ENCODE measurements around the gene CLEC2D. TPM values are rescaled to one million over a fixed set of nuclear protein-coding genes. Genes with fewer than 3 reads are reported as not detected.

Gene CLEC2D
- total RNA-seq, 1 experiment from 2014 or later: 2.9 TPM

DNA sequence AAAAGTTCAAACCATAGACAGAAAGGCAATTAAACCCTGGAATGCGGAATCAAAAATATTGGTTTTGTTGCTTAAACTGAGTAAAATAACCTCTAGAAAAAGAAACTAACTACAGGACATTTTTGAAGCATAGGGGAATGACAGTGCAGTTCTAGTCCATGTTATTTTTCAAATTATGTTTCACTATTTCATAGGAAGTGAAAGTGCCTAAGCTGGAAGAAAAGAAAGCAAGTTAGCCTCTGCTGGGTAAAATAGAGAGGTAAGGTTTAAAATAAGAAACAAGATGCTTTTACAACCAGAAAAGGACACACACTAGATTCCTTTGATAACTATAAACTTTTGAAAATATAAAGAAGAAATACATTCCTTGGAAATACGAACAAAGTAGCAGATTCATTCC, 62.3 kb downstream of the CLEC2D start:
- ATAC-seq: no peak
- ChIA-PET POLR2A (ENCODE audit: unreplicated experiment) (no interaction called here), CTCF (no interaction called here)
- H3K79me2 ChIP-seq (ENCODE audit: low read length): no peaks in the 10 kb centered on the region
- no peaks in the 10 kb centered on the region for H3K27me3 ChIP-seq (ENCODE audit: low read length)
- H3F3A ChIP-seq (ENCODE audit: low read length, unreplicated experiment): no peaks in the 10 kb centered on the region
- H3K27ac ChIP-seq (ENCODE audit: low read length): no peak overlapping the region
- no peaks in the 10 kb centered on the region for H3K9me3 ChIP-seq (ENCODE audit: low read length)
- peak overlapping the region; percentile 38; the same call in 1 of the 2 replicates for H2AFZ ChIP-seq (ENCODE audit: low read length)
- H4K20me1 ChIP-seq (ENCODE audit: low read length): no peaks in the 10 kb centered on the region
- TF ChIP-seq EZH2phosphoT487 (IDR thresholded peaks at IDR 0.05; ENCODE audit: borderline replicate concordance, low read length) (no peak), EZH2 (IDR thresholded peaks at IDR 0.05; ENCODE audit: low read length, unreplicated experiment) (no peak)
- TF ChIP-seq, protein P1, sequence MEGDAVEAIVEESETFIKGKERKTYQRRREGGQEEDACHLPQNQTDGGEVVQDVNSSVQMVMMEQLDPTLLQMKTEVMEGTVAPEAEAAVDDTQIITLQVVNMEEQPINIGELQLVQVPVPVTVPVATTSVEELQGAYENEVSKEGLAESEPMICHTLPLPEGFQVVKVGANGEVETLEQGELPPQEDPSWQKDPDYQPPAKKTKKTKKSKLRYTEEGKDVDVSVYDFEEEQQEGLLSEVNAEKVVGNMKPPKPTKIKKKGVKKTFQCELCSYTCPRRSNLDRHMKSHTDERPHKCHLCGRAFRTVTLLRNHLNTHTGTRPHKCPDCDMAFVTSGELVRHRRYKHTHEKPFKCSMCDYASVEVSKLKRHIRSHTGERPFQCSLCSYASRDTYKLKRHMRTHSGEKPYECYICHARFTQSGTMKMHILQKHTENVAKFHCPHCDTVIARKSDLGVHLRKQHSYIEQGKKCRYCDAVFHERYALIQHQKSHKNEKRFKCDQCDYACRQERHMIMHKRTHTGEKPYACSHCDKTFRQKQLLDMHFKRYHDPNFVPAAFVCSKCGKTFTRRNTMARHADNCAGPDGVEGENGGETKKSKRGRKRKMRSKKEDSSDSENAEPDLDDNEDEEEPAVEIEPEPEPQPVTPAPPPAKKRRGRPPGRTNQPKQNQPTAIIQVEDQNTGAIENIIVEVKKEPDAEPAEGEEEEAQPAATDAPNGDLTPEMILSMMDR (conservative IDR thresholded peaks at IDR 0.05; ENCODE audit: low read depth, low read length): no peak
- no peak overlapping the region for H3K9ac ChIP-seq (ENCODE audit: low read length)
- BruUV-seq (replicated peaks): no TSS peak
- H3K4me3 ChIP-seq (ENCODE audit: low read length): no peak overlapping the region
- H3K4me2 ChIP-seq (ENCODE audit: low read length): no peak overlapping the region
- H3K4me1 ChIP-seq (ENCODE audit: insufficient read depth, low read length): no peaks in the 10 kb centered on the region
- intact Hi-C loops (cut with micrococcal nuclease): no loop called here
- no peak for DNase-seq
- no peaks in the 10 kb centered on the region for H3K9me2 ChIP-seq (replicated peaks; ENCODE audit: low read length)
- no peaks in the 10 kb centered on the region for H3K36me3 ChIP-seq (ENCODE audit: low read depth, low read length)

DNA sequence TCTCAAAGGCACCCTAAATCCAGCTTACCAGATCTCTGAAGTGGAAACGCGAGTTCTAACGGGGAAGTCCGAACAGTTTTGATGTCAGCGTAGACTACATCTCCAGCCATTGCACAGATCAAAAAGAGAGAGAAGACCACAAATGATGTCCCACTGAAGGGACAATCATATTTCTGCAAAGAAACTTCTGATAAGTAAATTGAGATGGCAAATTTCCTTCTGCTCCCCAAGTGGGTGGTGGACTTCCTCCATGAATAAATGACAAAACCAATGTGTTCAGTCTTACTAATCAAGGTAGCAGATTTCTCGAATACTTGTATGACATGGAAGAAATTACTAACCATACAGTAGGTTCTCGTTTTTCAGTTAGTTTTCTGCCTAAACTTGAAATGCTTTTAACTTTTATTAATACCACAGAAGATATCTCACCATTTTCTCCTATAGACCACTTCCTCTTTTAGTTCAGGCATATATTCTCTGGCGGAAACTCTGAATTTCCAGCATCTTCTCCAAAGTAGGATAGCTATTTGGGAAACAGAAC, 63.5 kb downstream of the CLEC2D start, which contains the start of gene CLECL1:
Gene CLECL1 (minus strand): TSS at position 177 of the 541 bp plus-strand sequence.
- POLR2A ChIA-PET (ENCODE audit: unreplicated experiment): no interaction called here

DNA sequence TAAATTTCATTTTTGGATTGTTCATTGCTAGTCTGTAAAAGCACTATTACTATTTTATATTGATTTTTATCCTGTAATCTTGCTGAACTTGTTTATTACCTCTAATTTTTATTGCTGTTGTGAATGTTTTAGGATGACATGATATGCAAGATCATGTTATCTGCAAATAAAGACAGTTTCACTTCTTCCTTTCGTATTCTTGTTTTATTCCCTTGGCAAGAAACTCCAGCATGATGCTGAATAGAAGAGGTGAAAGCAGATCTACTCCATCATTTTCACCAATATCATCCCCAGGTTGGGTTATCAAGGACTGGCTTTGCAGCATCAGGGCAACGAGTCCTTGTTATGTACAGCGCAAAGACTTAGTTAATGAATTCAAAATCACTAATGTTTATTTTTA, 66.1 kb downstream of the CLEC2D start:
- H3K27ac ChIP-seq (ENCODE audit: low read length): no peak overlapping the region
- POLR2A ChIA-PET (ENCODE audit: unreplicated experiment): no interaction called here
- no peak for DNase-seq

More for the DNA sequence above, 63.5 kb downstream of the CLEC2D start, which contains the start of gene CLECL1:
- CTCF ChIA-PET: interaction anchor here (0.5 to 0.6 kb wide), 2 partner anchors 87 to 457 kb away, joined by 3 to 4 read pairs; no protein-coding TSS in a partner anchor
- H3K4me2 ChIP-seq (ENCODE audit: low read length): no peak within 1 kb of the TSS
- no peak for DNase-seq
- H3K9ac ChIP-seq (ENCODE audit: low read length): no peak within 1 kb of the TSS
- H3K9me2 ChIP-seq (replicated peaks; ENCODE audit: low read length): no peaks in the 10 kb centered on the region
- H3K27me3 ChIP-seq (ENCODE audit: low read length): no peaks in the 10 kb centered on the region
- no peaks in the 10 kb centered on the region for H3K36me3 ChIP-seq (ENCODE audit: low read depth, low read length)
- peak within 1 kb of the TSS; percentile 38; the same call in 1 of the 2 replicates for H2AFZ ChIP-seq (ENCODE audit: low read length)
- H3K79me2 ChIP-seq (ENCODE audit: low read length): no peaks in the 10 kb centered on the region
- intact Hi-C loops (cut with micrococcal nuclease): no loop called here
- H3K27ac ChIP-seq (ENCODE audit: low read length): no peak within 1 kb of the TSS
- no peak for ATAC-seq
- no peaks in the 10 kb centered on the region for H4K20me1 ChIP-seq (ENCODE audit: low read length)
- TF ChIP-seq, protein P1 (conservative IDR thresholded peaks at IDR 0.05; ENCODE audit: low read depth, low read length): no peak
- no peak for TF ChIP-seq EZH2phosphoT487 (IDR thresholded peaks at IDR 0.05; ENCODE audit: borderline replicate concordance, low read length)
- no peak for TF ChIP-seq EZH2 (IDR thresholded peaks at IDR 0.05; ENCODE audit: low read length, unreplicated experiment)
- no TSS peak for BruUV-seq (replicated peaks)
- H3K9me3 ChIP-seq (ENCODE audit: low read length): no peaks in the 10 kb centered on the region
- no peak within 1 kb of the TSS for H3K4me3 ChIP-seq (ENCODE audit: low read length)
- H3K4me1 ChIP-seq (ENCODE audit: insufficient read depth, low read length): no peaks in the 10 kb centered on the region
- no peaks in the 10 kb centered on the region for H3F3A ChIP-seq (ENCODE audit: low read length, unreplicated experiment)

More for the DNA sequence above, 66.1 kb downstream of the CLEC2D start:
- no peaks in the 10 kb centered on the region for H4K20me1 ChIP-seq (ENCODE audit: low read length)
- no peak for ATAC-seq
- H3K36me3 ChIP-seq (ENCODE audit: low read depth, low read length): no peaks in the 10 kb centered on the region
- H3K79me2 ChIP-seq (ENCODE audit: low read length): no peaks in the 10 kb centered on the region
- H3K9me3 ChIP-seq (ENCODE audit: low read length): no peaks in the 10 kb centered on the region
- no peak overlapping the region for H3K4me3 ChIP-seq (ENCODE audit: low read length)
- no peaks in the 10 kb centered on the region for H3F3A ChIP-seq (ENCODE audit: low read length, unreplicated experiment)
- no TSS peak for BruUV-seq (replicated peaks)
- CTCF ChIA-PET: no interaction called here
- no peaks in the 10 kb centered on the region for H3K27me3 ChIP-seq (ENCODE audit: low read length)
- H2AFZ ChIP-seq (ENCODE audit: low read length): no peak overlapping the region
- intact Hi-C loops (cut with micrococcal nuclease): no loop called here
- H3K4me2 ChIP-seq (ENCODE audit: low read length): no peak overlapping the region
- no peak overlapping the region for H3K9ac ChIP-seq (ENCODE audit: low read length)
- H3K9me2 ChIP-seq (replicated peaks; ENCODE audit: low read length): no peaks in the 10 kb centered on the region
- no peak for TF ChIP-seq EZH2phosphoT487 (IDR thresholded peaks at IDR 0.05; ENCODE audit: borderline replicate concordance, low read length)
- TF ChIP-seq EZH2 (IDR thresholded peaks at IDR 0.05; ENCODE audit: low read length, unreplicated experiment): no peak
- TF ChIP-seq, protein P1 (conservative IDR thresholded peaks at IDR 0.05; ENCODE audit: low read depth, low read length): no peak
- no peaks in the 10 kb centered on the region for H3K4me1 ChIP-seq (ENCODE audit: insufficient read depth, low read length)
